NCI-H2107 treated with DMSO at 0.1 percent for 48 hours (cell line): ENCODE data around the gene VWA7.

Experiments used
- DNase-seq: peaks from one replicate; lab custom pipeline; 2025; ENCODE audit not compliant: unreplicated experiment; lab: John Stamatoyannopoulos, UW

VWA7 gene

DNA sequence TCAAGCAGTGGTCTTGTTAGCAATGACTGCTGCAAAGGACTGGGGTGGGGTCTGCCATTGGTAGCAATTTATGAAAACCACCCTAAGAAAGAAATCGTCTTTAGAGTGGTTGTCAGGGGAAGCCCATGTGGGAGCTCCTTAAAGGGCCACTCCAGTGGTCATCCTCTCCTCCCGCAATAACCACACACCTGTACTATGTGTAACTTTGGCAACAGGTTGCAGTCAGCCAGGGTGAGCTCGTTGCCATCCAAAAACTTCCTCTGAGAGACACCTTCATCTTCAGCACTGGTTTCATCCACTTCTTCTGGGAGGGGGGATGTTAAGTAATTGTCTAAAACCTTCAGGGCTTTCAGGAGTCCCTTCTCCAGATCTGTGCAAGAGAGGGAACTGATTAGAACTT lies 45.1 kb downstream of the VWA7 start:
- DNase-seq: no peak

GRCh38 chr6:31730631-31731086 lies 46.5 kb downstream of the VWA7 start:
- no peak for DNase-seq

GRCh38 chr6:31729979-31730630 lies 47.0 kb downstream of the VWA7 start:
- DNase-seq: no peak

DNA sequence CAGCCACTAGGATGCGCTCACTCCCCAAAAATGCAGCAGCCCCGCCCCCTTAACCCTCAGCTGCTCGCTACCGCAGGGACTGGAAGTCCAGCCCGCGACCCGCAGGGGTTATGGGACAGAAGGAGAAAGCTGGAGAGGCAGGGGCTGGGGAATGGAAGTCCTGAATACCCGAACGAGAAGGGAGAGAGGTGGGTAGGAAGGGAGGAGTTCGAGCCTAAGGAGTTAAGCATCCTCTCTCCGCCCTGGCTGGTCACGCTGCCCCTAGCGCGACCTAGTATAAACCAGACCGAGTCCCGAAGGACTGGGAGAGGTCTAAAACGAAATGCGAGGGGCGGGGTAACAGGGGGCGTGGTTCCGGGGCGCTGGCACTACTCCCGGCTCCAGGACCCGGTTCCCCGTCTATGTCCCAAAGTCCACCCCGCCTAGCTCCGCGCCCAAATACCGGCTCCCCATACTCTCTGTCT lies 47.6 kb downstream of the VWA7 start:
- DNase-seq: no peak

- no peak for DNase-seq
Observed at GRCh38 chr6:31728767-31729514, 48.2 kb downstream of the VWA7 start, which contains the start of gene DDAH2. Gene DDAH2, minus strand, starts transcription at chr6:31729299. Its CDS starts 138 bp downstream, at chr6:31729161.

DNA sequence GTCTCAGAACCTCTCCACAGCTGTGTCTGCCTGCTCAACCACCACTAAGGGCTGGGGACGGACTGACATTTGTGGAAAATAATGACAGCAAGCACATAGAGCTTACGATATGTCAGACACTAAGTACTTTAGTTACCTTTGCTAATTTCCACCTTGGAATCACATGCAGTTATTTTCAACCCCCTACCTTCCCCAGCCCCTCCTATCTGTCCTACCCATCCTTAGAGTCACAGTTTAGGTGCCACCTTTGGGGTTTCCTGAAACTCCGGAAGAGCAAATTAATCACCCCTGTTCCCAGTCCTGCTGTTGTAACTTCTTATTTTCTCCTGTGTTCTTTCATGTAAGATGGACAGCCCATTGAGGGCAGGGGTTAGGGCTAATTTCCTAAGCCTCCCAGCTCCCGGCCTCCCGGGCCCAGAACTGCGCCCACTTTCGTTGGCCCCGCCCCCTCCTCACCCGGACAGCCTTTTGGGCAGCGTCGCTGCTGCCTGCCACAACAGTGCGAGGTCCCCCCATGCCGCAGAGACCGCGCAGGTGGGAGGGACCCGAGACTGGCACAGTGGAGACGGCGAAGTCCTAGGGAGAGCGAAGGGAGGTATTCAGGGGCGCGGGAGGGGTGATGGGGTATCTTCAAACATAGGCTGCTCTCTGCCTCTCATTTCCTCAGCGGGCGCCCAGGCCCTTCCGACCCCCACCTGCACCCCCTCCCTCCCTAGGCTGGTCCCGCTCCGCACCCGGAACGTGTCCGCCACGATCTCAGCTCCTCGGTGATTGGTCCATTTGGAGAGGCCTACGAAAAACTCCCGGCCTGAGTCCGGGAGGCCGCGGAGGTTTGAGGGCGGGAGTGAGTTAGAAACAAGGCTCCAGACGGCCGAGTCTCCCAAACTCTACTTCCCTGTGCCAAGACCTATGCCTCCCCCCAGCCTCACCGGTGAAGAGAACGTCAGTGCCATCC lies 49.1 kb downstream of the VWA7 start:
- DNase-seq: no peak

GRCh38 chr6:31727034-31727716 lies 50.0 kb downstream of the VWA7 start:
- DNase-seq: no peak

DNA sequence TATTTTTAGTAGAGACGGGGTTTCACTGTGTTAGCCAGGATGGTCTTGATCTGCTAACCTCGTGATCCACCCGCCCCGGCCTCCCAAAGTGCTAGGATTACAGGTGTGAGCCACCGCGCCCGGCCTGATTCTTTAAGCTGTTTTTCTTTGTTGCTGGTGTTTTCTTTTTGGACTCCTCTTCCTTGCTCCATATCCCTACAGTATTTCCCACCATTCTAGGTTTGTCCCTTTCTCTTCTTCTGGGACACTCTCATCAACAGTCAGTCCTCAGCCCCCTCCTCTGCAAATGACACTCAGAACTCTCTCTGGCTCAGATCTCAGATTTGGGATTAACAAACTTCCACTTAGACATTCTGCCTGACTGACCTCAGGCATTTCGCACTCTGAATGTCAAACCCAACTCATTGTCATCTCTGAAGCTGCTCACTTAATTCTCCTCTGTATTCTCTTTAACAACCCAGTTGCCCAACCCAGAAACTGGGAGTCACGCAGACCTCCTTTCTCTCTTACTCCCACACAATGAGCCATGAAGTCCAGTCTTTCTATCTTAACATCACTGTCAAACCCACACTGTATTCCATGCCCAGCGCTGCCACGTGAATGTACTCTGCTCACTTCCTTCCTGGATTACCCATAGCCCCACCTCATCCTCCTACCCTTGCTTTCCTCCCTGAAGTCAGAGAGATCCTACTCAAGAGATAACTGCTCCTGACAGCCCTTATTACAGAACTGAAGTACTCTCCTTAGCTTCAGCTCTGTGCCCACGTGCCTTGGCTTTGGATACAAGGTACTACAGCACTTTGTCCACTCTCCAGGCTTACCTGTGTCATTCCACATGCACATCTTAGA lies 51.4 kb downstream of the VWA7 start:
- DNase-seq: no peak

GRCh38 chr6:31723980-31724691 lies 53.0 kb downstream of the VWA7 start:
- no peak for DNase-seq

GRCh38 chr6:31723245-31723979 lies 53.7 kb downstream of the VWA7 start, which contains the start of gene MPIG6B:
Gene MPIG6B, plus strand, starts transcription at chr6:31723373. Its CDS starts 11 bp downstream, at chr6:31723384.
- no peak for DNase-seq

- DNase-seq: no peak
Observed at GRCh38 chr6:31722173-31722572, 55.0 kb downstream of the VWA7 start.

DNA sequence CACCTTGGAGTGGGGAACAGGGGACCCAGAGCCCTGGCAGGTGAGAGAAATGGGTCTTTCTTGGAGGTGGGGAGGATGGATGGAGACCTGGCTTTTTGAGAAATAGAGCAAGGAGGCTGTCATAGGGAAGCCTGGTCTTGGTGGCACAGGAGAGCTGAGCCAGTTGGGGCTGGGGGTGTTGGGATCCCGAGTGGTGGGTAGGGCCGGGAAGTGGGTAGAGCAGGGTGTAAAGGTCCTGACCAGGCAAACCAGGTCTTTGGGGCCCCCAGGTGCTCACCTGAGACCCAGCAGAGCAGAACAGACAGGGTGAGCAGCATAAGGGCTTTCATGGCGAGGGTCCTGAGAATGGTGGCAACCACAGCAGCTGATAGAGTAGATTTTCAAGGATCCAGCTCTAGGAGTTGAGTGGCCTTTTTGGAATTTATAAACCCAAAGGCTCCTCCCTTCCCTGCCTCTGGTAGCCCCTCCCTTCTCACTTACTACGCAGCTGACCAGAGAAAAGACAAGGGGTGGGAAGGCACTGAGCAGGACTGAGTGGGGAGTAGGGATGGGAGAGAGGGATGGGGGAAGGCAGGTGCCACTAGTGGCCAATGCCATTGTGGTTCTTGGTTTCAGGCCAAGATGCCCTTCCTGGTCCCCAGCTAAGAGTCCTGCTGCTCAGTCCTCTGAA lies 55.6 kb downstream of the VWA7 start, which contains the start of gene LY6G6C:
LY6G6C (minus strand) TSS at position 396 of the 670 bp plus-strand sequence; CDS start at position 329, 67 bp downstream.
- no peak for DNase-seq

- no peak for DNase-seq
Observed at GRCh38 chr6:31720196-31720770, 56.8 kb downstream of the VWA7 start.

DNA sequence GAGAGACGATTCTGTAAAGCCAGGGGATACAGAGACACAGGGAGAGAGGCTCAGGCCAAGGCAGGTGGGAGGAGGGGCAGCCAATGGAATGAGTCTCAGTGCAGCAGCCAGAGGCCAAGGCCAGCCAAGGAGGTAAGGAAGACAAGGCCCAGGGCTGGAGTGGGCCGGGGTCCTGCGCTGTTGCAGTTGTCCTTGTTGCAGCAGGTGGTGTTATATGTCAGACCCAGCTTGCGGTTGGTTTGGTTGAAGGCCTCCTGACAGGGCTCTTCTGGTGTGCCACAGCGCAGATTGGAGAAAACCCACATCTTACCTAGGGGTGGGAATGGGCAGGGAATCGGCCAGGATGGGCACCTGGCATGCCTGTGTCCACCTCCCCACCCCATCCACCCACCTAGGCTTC lies 58.1 kb downstream of the VWA7 start:
- no peak for DNase-seq

DNA sequence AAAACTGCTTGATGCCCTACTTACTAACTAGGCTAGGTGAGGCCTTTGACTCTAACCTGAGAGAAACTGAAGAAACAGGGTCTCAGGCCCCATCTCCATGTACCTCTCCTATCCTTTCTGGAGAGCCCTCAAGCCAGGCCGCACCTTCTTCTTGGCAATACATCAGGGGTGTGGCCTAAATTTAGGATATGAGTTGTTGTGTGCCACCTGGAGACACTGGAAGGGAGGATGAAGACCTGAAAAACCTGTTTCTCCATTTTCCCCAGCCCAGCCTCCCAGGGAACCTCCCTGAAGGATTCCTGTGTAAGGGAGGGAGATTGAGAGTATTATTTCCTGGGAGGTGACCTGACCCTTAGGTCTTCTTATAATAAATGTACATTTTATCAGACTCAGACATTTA lies 58.9 kb downstream of the VWA7 start:
- no peak for DNase-seq

DNA sequence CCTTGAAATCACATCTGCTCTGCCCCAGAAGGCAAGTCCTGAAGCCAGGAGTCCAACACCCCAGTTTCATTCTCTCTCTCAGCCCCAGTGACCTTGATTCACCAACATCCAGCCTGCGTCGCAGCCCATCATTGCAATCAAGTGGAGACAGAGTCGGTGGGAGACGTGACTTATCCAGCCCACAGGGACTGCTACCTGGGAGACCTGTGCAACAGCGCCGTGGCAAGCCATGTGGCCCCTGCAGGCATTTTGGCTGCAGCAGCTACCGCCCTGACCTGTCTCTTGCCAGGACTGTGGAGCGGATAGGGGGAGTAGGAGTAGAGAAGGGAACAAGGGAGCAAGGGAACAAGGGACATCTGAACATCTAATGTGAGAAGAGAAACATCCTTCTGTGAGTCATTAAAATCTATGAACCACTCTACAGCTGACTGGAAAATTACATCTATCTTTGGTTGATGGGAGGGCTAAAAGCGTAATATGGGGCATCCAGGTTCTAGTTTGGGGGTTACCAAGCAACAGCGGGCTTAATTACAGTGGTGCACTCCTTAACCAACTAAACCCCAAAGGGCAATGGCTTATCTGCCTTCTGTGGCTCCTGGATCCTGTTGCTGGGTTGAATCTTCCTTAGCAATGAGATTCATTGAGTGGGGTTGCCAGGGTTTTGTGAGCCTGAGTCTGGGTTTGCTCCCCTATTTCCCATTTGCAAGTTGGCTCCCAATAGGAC lies 59.5 kb downstream of the VWA7 start:
- DNase-seq: no peak
